ENCODE data around the gene C22orf23. TPM values are rescaled to one million over a fixed set of nuclear protein-coding genes. Genes with fewer than 3 reads are reported as not detected.
"Not testable (repeated sequence)": the region's sequence is repeated elsewhere in the genome, so short reads cannot be mapped to it uniquely, and the experiment has no call there.

C22orf23 gene
- total and polyA plus RNA-seq, 7 donors = 0.15 to 0.36 TPM; not detected in 5

- intact Hi-C loops (cut with DNase I) = loop anchor here (10.0 kb wide), 1 partner anchor 332 kb away; no protein-coding TSS in a partner anchor
- H3K36me3 ChIP-seq = peaks cover 12 to 63% (median 37%) of the 10 kb centered on the region in 4 donors
- no peak overlapping the region for H3K27ac ChIP-seq
- TF ChIP-seq POLR2AphosphoS5 (IDR thresholded peaks at IDR 0.05) (no peak), EP300 (IDR thresholded peaks at IDR 0.05) (no peak), CTCF (IDR thresholded peaks at IDR 0.05) (no peak), POLR2A (IDR thresholded peaks at IDR 0.05) (no peak)
- DNase-seq = no peak
- peaks cover 0 to 24% (median 20%) of the 10 kb centered on the region in 4 donors for H3K4me1 ChIP-seq
- no peak overlapping the region for H3K4me3 ChIP-seq
- no peaks in the 10 kb centered on the region for H3K27me3 ChIP-seq
- no peaks in the 10 kb centered on the region for H3K9me3 ChIP-seq
- 77 to 91% methylated on average over 4 of the region's 4 CpGs for WGBS, 2 donors
Observed at GRCh38 chr22:37957232-37957631, 3.8 kb upstream of the C22orf23 start.

- H3K36me3 ChIP-seq = peaks cover 12 to 50% (median 29%) of the 10 kb centered on the region in 4 donors
- intact Hi-C loops (cut with DNase I) = loop anchor here (10.0 kb wide), 1 partner anchor 331 kb away; no protein-coding TSS in a partner anchor
- not testable (repeated sequence) for DNase-seq, H3K27ac ChIP-seq, H3K4me3 ChIP-seq, H3K9me3 ChIP-seq, H3K27me3 ChIP-seq
- H3K4me1 ChIP-seq = peaks cover 0 to 27% (median 23%) of the 10 kb centered on the region in 4 donors
- WGBS, 2 donors = 79 to 84% methylated on average over 15 of the region's 15 CpGs
Observed at GRCh38 chr22:37955825-37956397, 2.5 kb upstream of the C22orf23 start.

- intact Hi-C loops (cut with DNase I) = loop anchor here (10.0 kb wide), 1 partner anchor 330 kb away; no protein-coding TSS in a partner anchor
- no peaks in the 10 kb centered on the region for H3K9me3 ChIP-seq
- no peak for DNase-seq
- H3K4me3 ChIP-seq = peak overlapping the region in 3 of 4 donors; percentile 69 to 80 (median 74)
- peaks cover 12 to 38% (median 25%) of the 10 kb centered on the region in 4 donors for H3K36me3 ChIP-seq
- no peak overlapping the region for H3K27ac ChIP-seq
- no peaks in the 10 kb centered on the region for H3K27me3 ChIP-seq
- H3K4me1 ChIP-seq = peaks cover 0 to 27% (median 23%) of the 10 kb centered on the region in 4 donors
- 73 to 75% methylated on average over 4 of the region's 4 CpGs for WGBS, 2 donors
- TF ChIP-seq CTCF (IDR thresholded peaks at IDR 0.05) (no peak), POLR2A (IDR thresholded peaks at IDR 0.05) (no peak), EP300 (IDR thresholded peaks at IDR 0.05) (no peak), POLR2AphosphoS5 (IDR thresholded peaks at IDR 0.05) (no peak)
Observed at GRCh38 chr22:37954686-37955085, 1.3 kb upstream of the C22orf23 start.

GRCh38 chr22:37953062-37953436 lies 352 bp downstream of the C22orf23 start:
- Histone ChIP-seq H3K4me1 (peaks cover 0 to 27% (median 23%) of the 10 kb centered on the region in 4 donors), H3K27ac (peak overlapping the region; percentile 67 to 83 (median 78)), H3K9me3 (no peaks in the 10 kb centered on the region), H3K27me3 (no peaks in the 10 kb centered on the region), H3K4me3 (peak overlapping the region; percentile 69 to 80 (median 72)), H3K36me3 (peaks cover 0 to 21% (median 12%) of the 10 kb centered on the region in 4 donors)
- DNase-seq = no peak
- intact Hi-C loops (cut with DNase I) = loop anchor here (10.0 kb wide), 1 partner anchor 328 kb away; no protein-coding TSS in a partner anchor
- no peak for TF ChIP-seq POLR2A (IDR thresholded peaks at IDR 0.05)
- TF ChIP-seq POLR2AphosphoS5 (IDR thresholded peaks at IDR 0.05) = no peak
- 0 to 2% methylated on average over 13 of the region's 13 CpGs for WGBS, 2 donors

GRCh38 chr22:37952629-37953028 lies 772 bp downstream of the C22orf23 start:
- H3K27me3 ChIP-seq, DNase-seq, H3K9me3 ChIP-seq: not testable (repeated sequence)
- 6 to 13% methylated on average over 20 of the region's 20 CpGs for WGBS, 2 donors
- Histone ChIP-seq H3K4me3 (peak overlapping the region; percentile 69 to 80 (median 72)), H3K4me1 (peaks cover 0 to 27% (median 23%) of the 10 kb centered on the region in 4 donors), H3K27ac (peak overlapping the region in 3 of 4 donors; percentile 76 to 83 (median 81)), H3K36me3 (peaks cover 0 to 17% (median 11%) of the 10 kb centered on the region in 4 donors)
- TF ChIP-seq POLR2AphosphoS5 (IDR thresholded peaks at IDR 0.05) = peak in 2 of 4 donors; percentile 3 to 6
- intact Hi-C loops (cut with DNase I) = loop anchor here (10.0 kb wide), 1 partner anchor 328 kb away; no protein-coding TSS in a partner anchor

GRCh38 chr22:37951305-37951704 lies 2.1 kb downstream of the C22orf23 start:
- intact Hi-C loops (cut with DNase I) = loop anchor here (10.0 kb wide), 1 partner anchor 327 kb away; no protein-coding TSS in a partner anchor
- TF ChIP-seq POLR2A (IDR thresholded peaks at IDR 0.05) (no peak), POLR2AphosphoS5 (IDR thresholded peaks at IDR 0.05) (peak in 1 of 4 donors; percentile 5)
- Histone ChIP-seq H3K9me3 (no peaks in the 10 kb centered on the region), H3K27me3 (no peaks in the 10 kb centered on the region), H3K4me1 (peaks cover 0 to 27% (median 23%) of the 10 kb centered on the region in 4 donors), H3K4me3 (no peak overlapping the region), H3K27ac (no peak overlapping the region), H3K36me3 (peaks cover 0 to 9% (median 0%) of the 10 kb centered on the region in 4 donors)
- no peak for DNase-seq
- 61 to 68% methylated on average over 8 of the region's 8 CpGs for WGBS, 2 donors
